ENCODE data around the gene TNFAIP8.

TNFAIP8 gene

GRCh38 chr5:119328753-119329602, 26.8 kb upstream of the TNFAIP8 start:
- DNase-seq (ENCODE audit: low read depth in 2 of 2, low spot score in 1 of 2): no peak

GRCh38 chr5:119329666-119330065, 26.2 kb upstream of the TNFAIP8 start:
- DNase-seq (ENCODE audit: low read depth in 2 of 2, low spot score in 1 of 2): no peak

- no peak for DNase-seq (ENCODE audit: low read depth in 2 of 2, low spot score in 1 of 2)
Observed at GRCh38 chr5:119330367-119331183, 25.2 kb upstream of the TNFAIP8 start.

- DNase-seq (ENCODE audit: low read depth in 2 of 2, low spot score in 1 of 2): no peak
Observed at GRCh38 chr5:119331566-119332095, 24.2 kb upstream of the TNFAIP8 start.

- no peak for DNase-seq (ENCODE audit: low read depth in 2 of 2, low spot score in 1 of 2)
Observed at GRCh38 chr5:119332208-119332607, 23.6 kb upstream of the TNFAIP8 start.

- no peak for DNase-seq (ENCODE audit: low read depth in 2 of 2, low spot score in 1 of 2)
Observed at GRCh38 chr5:119332978-119333401, 22.8 kb upstream of the TNFAIP8 start.

GRCh38 chr5:119333421-119333851, 22.4 kb upstream of the TNFAIP8 start:
- DNase-seq (ENCODE audit: low read depth in 2 of 2, low spot score in 1 of 2): no peak

GRCh38 chr5:119335261-119335677, 20.6 kb upstream of the TNFAIP8 start:
- no peak for DNase-seq (ENCODE audit: low read depth in 2 of 2, low spot score in 1 of 2)

GRCh38 chr5:119336262-119336661, 19.6 kb upstream of the TNFAIP8 start:
- no peak for DNase-seq (ENCODE audit: low read depth in 2 of 2, low spot score in 1 of 2)

GRCh38 chr5:119336845-119337580, 18.8 kb upstream of the TNFAIP8 start:
- DNase-seq (ENCODE audit: low read depth in 2 of 2, low spot score in 1 of 2): no peak

- DNase-seq (ENCODE audit: low read depth in 2 of 2, low spot score in 1 of 2): no peak
Observed at GRCh38 chr5:119338326-119338946, 17.4 kb upstream of the TNFAIP8 start.

- DNase-seq (ENCODE audit: low read depth in 2 of 2, low spot score in 1 of 2): no peak
Observed at GRCh38 chr5:119339344-119339743, 16.5 kb upstream of the TNFAIP8 start.

GRCh38 chr5:119339965-119340364, 15.9 kb upstream of the TNFAIP8 start:
- no peak for DNase-seq (ENCODE audit: low read depth in 2 of 2, low spot score in 1 of 2)

- DNase-seq (ENCODE audit: low read depth in 2 of 2, low spot score in 1 of 2): no peak
Observed at GRCh38 chr5:119340597-119341218, 15.1 kb upstream of the TNFAIP8 start.

GRCh38 chr5:119341452-119342349, 14.1 kb upstream of the TNFAIP8 start:
- no peak for DNase-seq (ENCODE audit: low read depth in 2 of 2, low spot score in 1 of 2)

- DNase-seq (ENCODE audit: low read depth in 2 of 2, low spot score in 1 of 2): no peak
Observed at GRCh38 chr5:119342406-119342805, 13.4 kb upstream of the TNFAIP8 start.

- no peak for DNase-seq (ENCODE audit: low read depth in 2 of 2, low spot score in 1 of 2)
Observed at GRCh38 chr5:119343052-119343451, 12.8 kb upstream of the TNFAIP8 start.

- no peak for DNase-seq (ENCODE audit: low read depth in 2 of 2, low spot score in 1 of 2)
Observed at GRCh38 chr5:119343766-119344165, 12.1 kb upstream of the TNFAIP8 start.

- no peak for DNase-seq (ENCODE audit: low read depth in 2 of 2, low spot score in 1 of 2)
Observed at GRCh38 chr5:119344231-119344630, 11.6 kb upstream of the TNFAIP8 start.
